ENCODE measurements around the gene BACE2.

BACE2 gene

GRCh38 chr21:41322496-41323382 is 154.8 kb downstream of the BACE2 start:
- TF ChIP-seq ZNF561 (tag by site-specific recombination; IDR thresholded peaks at IDR 0.05; ENCODE audit: borderline replicate concordance) (no peak), SETDB1 (IDR thresholded peaks at IDR 0.05; ENCODE audit: insufficient read length, low read length) (no peak), ZNF549 (tag by site-specific recombination; IDR thresholded peaks at IDR 0.05) (no peak), ZNF404 (tag by site-specific recombination; IDR thresholded peaks at IDR 0.05) (no peak), ZNF214 (tag by site-specific recombination; IDR thresholded peaks at IDR 0.05; ENCODE audit: borderline replicate concordance) (no peak), ZNF660 (tag by site-specific recombination; IDR thresholded peaks at IDR 0.05) (no peak), ZNF416 (tag by site-specific recombination; IDR thresholded peaks at IDR 0.05) (no peak), ZNF707 (tag by site-specific recombination; IDR thresholded peaks at IDR 0.05) (no peak), ZNF16 (tag by site-specific recombination; IDR thresholded peaks at IDR 0.05; ENCODE audit: low read depth) (no peak), ZBTB6 (tag by site-specific recombination; IDR thresholded peaks at IDR 0.05) (no peak), ZBTB11 (tag by site-specific recombination; conservative IDR thresholded peaks at IDR 0.05; ENCODE audit: low read depth) (no peak), ZNF146 (tag by site-specific recombination; IDR thresholded peaks at IDR 0.05) (no peak), OVOL3 (tag by site-specific recombination; IDR thresholded peaks at IDR 0.05) (no peak), ZNF701 (tag by site-specific recombination; IDR thresholded peaks at IDR 0.05) (no peak), ZNF341 (tag by site-specific recombination; IDR thresholded peaks at IDR 0.05; ENCODE audit: low read depth) (no peak), ZNF664 (tag by site-specific recombination; IDR thresholded peaks at IDR 0.05) (no peak), CTCF (tag by site-specific recombination; IDR thresholded peaks at IDR 0.05) (no peak), ZNF639 (tag by site-specific recombination; IDR thresholded peaks at IDR 0.05) (no peak), ZBTB26 (tag by site-specific recombination; optimal IDR thresholded peaks at IDR 0.05) (no peak)
- Histone ChIP-seq H3K4me3 (ENCODE audit: low read depth, low read length) (no peak overlapping the region), H3K27ac (ENCODE audit: extremely low read depth, low read depth, low read length) (no peak overlapping the region), H3K4me1 (ENCODE audit: control insufficient read depth, insufficient read depth, low read length) (no peaks in the 10 kb centered on the region), H3K9me3 (ENCODE audit: control insufficient read depth, insufficient read depth, low read depth, low read length) (no peaks in the 10 kb centered on the region), H3K36me3 (ENCODE audit: control insufficient read depth in 2 of 2, insufficient read depth in 1 of 2, low read length in 2 of 2) (no peaks in the 10 kb centered on the region)
- CTCF ChIA-PET: interaction anchor here (0.5 to 0.6 kb wide), 2 partner anchors 10 to 39 kb away, joined by 3 to 4 read pairs; no protein-coding TSS in a partner anchor
- POLR2A ChIA-PET: no interaction called here
